ENCODE measurements around the gene NLE1.
A peak's percentile ranks its signal among the peaks of the same experiment; 100 is the strongest.

Gene NLE1

DNA sequence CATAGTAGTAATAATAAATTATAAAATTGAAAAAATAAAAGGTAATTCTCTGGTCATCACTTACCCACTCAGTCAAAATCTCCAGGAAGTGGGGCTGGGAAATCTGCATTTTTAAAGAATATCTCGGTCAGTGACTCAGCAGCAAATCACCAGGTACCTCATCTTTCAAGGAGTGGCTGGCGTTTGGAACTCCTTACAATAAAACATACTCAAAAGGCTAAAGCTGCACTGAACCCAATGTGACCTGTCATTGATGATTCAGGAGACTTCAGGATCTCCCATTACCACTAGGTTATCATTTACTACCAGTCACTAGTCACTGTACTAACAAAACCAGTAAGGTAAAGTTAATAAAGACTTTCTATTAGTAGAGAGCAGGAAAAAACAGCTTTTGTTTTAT, 57.1 kb downstream of the NLE1 start:
- DNase-seq, result no peak

GRCh38 chr17:35083071-35083470, 59.0 kb downstream of the NLE1 start:
- no peak for DNase-seq

DNA sequence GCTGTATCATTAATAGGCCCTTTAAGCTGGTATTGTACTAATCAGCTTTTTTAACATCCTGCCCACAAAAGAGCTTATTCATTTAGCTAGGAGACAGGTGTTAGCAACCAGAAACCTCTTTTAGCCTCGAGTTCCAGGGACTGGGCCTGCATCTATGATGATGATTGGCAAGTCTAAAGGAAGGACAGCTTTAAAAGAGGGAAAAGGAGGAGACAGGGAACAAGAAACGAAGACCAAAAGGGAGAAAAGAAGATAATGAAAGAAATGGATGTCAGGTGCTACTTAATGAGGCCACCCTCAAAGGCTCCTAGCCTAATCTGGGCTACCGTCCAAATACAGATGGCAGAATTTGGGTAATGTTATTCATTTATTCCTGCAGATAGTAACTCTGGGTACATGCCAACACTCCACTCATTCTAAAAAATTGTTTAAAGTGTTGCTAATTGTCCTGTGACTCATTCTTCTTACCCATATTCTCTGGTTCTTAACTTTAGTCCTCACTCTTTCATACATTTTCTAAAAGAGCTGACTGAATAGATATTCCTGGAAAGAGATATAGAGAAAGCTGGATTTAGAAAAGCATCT, 59.9 kb downstream of the NLE1 start:
- DNase-seq, result peak; percentile 27

GRCh38 chr17:35081638-35082037, 60.5 kb downstream of the NLE1 start:
- DNase-seq, result no peak

- DNase-seq, result no peak
Measured at GRCh38 chr17:35080536-35080935, 61.6 kb downstream of the NLE1 start.

DNA sequence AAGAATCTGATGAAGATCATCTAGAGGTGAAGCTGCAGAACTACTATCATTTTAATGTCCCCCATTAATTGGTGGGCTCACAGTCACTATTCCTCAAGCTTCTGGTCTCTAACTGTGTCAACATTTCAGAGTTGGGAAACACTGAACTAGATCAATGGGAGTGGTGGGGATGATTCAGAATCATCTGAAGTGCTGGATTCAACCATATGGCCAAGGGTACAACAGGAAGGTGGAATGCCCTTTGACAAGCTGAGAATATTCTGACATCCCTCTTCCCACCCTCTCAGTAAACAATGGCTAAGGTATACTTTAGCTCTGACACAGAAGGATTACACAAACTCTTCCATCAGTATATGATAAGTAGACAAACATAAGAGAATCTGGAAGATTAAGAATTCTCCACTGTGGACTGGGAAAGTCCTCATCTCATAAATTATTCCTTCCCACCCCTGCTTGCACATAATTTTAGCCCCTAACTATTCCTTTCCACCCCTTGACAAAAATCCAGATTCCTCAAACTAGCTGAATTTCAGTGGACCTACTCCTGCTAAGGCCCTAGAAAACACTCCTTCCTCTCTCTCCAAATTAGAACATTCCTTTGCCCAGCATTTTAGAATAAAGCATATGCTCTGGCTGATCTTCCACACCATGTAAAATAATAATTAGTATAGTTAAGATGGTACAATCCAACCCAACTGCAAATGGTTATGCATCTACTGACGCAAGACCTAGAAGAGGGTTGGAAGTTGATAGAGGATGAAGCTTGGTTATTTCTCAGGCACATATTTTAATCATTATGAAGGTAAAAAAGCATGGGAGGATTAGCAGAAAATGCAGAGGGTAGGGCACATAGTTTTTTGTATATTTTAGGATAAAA, 62.3 kb downstream of the NLE1 start:
- no peak for DNase-seq

All from amniotic stem cell (primary cell).